K562 (cell line): ENCODE results near the gene CFAP141. TPM values are rescaled to one million over a fixed set of nuclear protein-coding genes. Genes with fewer than 3 reads are reported as not detected.

Experiments used
- CTBP1 ChIP-seq: fragments of 450-650 bp; IDR thresholded peaks from 2 replicates; pipeline ENCODE4 v1.6.1; 2016; ENCODE audit warnings: borderline replicate concordance
- DIDO1 ChIP-seq: fragments of 450-650 bp; IDR thresholded peaks from 2 replicates; pipeline ENCODE4 v1.6.1; 2016; ENCODE audit warnings: low read depth, missing biosample characterization, missing genetic modification characterization
- E2F4 ChIP-seq: sonication (generic); formaldehyde crosslinking; IDR thresholded peaks from 2 replicates; pipeline ENCODE4 v1.8.0; 2022; ENCODE audit warnings: mild to moderate bottlenecking, low read depth, missing genetic modification reagents
- ESRRA ChIP-seq: fragments of 450-650 bp; IDR thresholded peaks from 2 replicates; pipeline ENCODE4 v1.6.1; 2014; ENCODE audit warnings: low read depth, mild to moderate bottlenecking, moderate library complexity, borderline replicate concordance
- MYC ChIP-seq, 2 experiments: fragments of 250-450 bp in 1 of 2; sonication (Bioruptor Pico) in 1 of 2; IDR thresholded peaks; 2 replicates each; pipeline versions ENCODE4 v1.5.1 to v1.6.1; 2012 to 2021; ENCODE audit warnings: low read depth in 2 of 2, borderline replicate concordance in 1 of 2, improper control_type of control experiment in 1 of 2, low read length in 1 of 2, mild to moderate bottlenecking in 1 of 2, moderate library complexity in 1 of 2
- RNF2 ChIP-seq: sonication (generic); IDR thresholded peaks from 2 replicates; pipeline ENCODE4 v1.6.1; 2016
- SMARCC2 ChIP-seq: fragments of 450-650 bp; IDR thresholded peaks from 2 replicates; pipeline ENCODE4 v1.6.1; 2017; ENCODE audit warnings: antibody characterized with exemption, moderate library complexity, mild to moderate bottlenecking, low read depth
- ZBTB1 ChIP-seq: sonication (generic); formaldehyde crosslinking; IDR thresholded peaks from 2 replicates; pipeline ENCODE4 v1.8.1; 2023; ENCODE audit warnings: missing genetic modification reagents, low read depth, mild to moderate bottlenecking, borderline replicate concordance
- ZFP30 ChIP-seq: fragments of 250-450 bp; sonication (Bioruptor Pico); IDR thresholded peaks from 2 replicates; pipeline ENCODE4 v1.8.0; 2022; ENCODE audit warnings: moderate library complexity, mild to moderate bottlenecking, inconsistent platforms, borderline replicate concordance
- ZNF23 ChIP-seq: fragments of 250-450 bp; sonication (Bioruptor Pico); IDR thresholded peaks from 2 replicates; pipeline ENCODE4 v1.4.0; 2020; ENCODE audit warnings: mild to moderate bottlenecking
- polyA plus RNA-seq, 8 experiments: library from polyadenylated mRNA; depleted of rRNA in 4 of 8; stranded (reverse) in 5 of 8; unstranded in 3 of 8; fragments of >200 nt; fragmentation: Nextera tagmentation in 2 of 8; fragmentation: Illumina TruSeq in 1 of 8; extraction: Ambion mirVana in 2 of 8; extraction: Trizol in 1 of 8; gene quantifications; 2 replicates each; pipeline versions ENCODE4 v1.2.1 to v1.2.3, GENCODE V29; 2011 to 2014; ENCODE audit warnings: inconsistent platforms in 1 of 8, missing spikeins in 1 of 8
- total RNA-seq, 7 experiments: library from RNA; depleted of rRNA in 6 of 7; stranded (reverse); fragments of >200 nt in 6 of 7; fragmentation: Illumina TruSeq in 2 of 7; extraction: Trizol in 2 of 7; gene quantifications; 2 replicates each; pipeline versions ENCODE4 v1.2.1 to v1.2.3, GENCODE V29; 2011 to 2021; ENCODE audit warnings: low replicate concordance in 1 of 7
- TF ChIP-seq, protein P1 (sequence below): fragments of 450-650 bp; IDR thresholded peaks from 2 replicates; pipeline ENCODE4 v1.6.1; 2016; ENCODE audit warnings: mild to moderate bottlenecking
- TF ChIP-seq, protein P2 (sequence below): fragments of 450-650 bp; IDR thresholded peaks from 2 replicates; pipeline ENCODE4 v1.6.1; 2016; ENCODE audit warnings: low read depth, mild to moderate bottlenecking, moderate library complexity
- TF ChIP-seq, protein P3 (sequence below), 2 experiments: fragments of 250-450 bp in 1 of 2; fragments of 450-650 bp in 1 of 2; sonication (Bioruptor Pico) in 1 of 2; IDR thresholded peaks; 2 replicates each; pipeline versions ENCODE4 v1.6.1 to v1.8.0; 2016 to 2021; ENCODE audit warnings: mild to moderate bottlenecking in 2 of 2, moderate library complexity in 2 of 2, missing compliant biosample characterization in 1 of 2, missing genetic modification characterization in 1 of 2
- TF ChIP-seq, protein P4 (sequence below), 2 experiments: fragments of 450-650 bp; conservative IDR thresholded peaks; 2 replicates each; pipeline ENCODE4 v1.6.1; 2017; ENCODE audit warnings: mild to moderate bottlenecking in 2 of 2, moderate library complexity in 2 of 2
- TF ChIP-seq, protein P5 (sequence below), 2 experiments: fragments of 450-650 bp; IDR thresholded peaks; 2 replicates each; pipeline ENCODE4 v1.6.1; 2018; ENCODE audit warnings: mild to moderate bottlenecking in 2 of 2, low read depth in 1 of 2; ENCODE audit not compliant: partially characterized antibody in 2 of 2

The CFAP141 gene
- total and polyA plus RNA-seq, 9 of the 15 experiments (the other 6 are each of a cell fraction or from before 2014, with no cell fraction given): not detected

GRCh38 chr1:154186852-154187501 lies 19.2 kb downstream of the CFAP141 start (continued):
- TF ChIP-seq ESRRA (peak; percentile 94), RNF2 (no peak), CTBP1 (peak; percentile 77; the same call in 1 of the 2 replicates), ZFP30 (CRISPR knock-in tag) (no peak), DIDO1 (tag) (0 out of 2 replicates have a peak, but pooled peaks have one; percentile 33), ZNF23 (CRISPR knock-in tag) (no peak), SMARCC2 (peak; percentile 64), MYC (IDR thresholded peaks at IDR 0.05; ENCODE audit: low read depth, low read length) (peak; percentile 72), MYC (CRISPR knock-in tag; IDR thresholded peaks at IDR 0.05; ENCODE audit: borderline replicate concordance, low read depth) (no peak), ZBTB1 (CRISPR knock-in tag) (no peak), E2F4 (CRISPR knock-in tag) (no peak)
- TF ChIP-seq, protein P1, sequence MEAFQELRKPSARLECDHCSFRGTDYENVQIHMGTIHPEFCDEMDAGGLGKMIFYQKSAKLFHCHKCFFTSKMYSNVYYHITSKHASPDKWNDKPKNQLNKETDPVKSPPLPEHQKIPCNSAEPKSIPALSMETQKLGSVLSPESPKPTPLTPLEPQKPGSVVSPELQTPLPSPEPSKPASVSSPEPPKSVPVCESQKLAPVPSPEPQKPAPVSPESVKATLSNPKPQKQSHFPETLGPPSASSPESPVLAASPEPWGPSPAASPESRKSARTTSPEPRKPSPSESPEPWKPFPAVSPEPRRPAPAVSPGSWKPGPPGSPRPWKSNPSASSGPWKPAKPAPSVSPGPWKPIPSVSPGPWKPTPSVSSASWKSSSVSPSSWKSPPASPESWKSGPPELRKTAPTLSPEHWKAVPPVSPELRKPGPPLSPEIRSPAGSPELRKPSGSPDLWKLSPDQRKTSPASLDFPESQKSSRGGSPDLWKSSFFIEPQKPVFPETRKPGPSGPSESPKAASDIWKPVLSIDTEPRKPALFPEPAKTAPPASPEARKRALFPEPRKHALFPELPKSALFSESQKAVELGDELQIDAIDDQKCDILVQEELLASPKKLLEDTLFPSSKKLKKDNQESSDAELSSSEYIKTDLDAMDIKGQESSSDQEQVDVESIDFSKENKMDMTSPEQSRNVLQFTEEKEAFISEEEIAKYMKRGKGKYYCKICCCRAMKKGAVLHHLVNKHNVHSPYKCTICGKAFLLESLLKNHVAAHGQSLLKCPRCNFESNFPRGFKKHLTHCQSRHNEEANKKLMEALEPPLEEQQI: 0 out of 2 replicates have a peak, but pooled peaks have one; percentile 40
- TF ChIP-seq, protein P2, sequence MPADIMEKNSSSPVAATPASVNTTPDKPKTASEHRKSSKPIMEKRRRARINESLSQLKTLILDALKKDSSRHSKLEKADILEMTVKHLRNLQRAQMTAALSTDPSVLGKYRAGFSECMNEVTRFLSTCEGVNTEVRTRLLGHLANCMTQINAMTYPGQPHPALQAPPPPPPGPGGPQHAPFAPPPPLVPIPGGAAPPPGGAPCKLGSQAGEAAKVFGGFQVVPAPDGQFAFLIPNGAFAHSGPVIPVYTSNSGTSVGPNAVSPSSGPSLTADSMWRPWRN: peak; percentile 80
- TF ChIP-seq, protein P3, sequence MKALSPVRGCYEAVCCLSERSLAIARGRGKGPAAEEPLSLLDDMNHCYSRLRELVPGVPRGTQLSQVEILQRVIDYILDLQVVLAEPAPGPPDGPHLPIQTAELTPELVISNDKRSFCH (CRISPR knock-in tag; IDR thresholded peaks at IDR 0.05): no peak
- TF ChIP-seq, protein P3 (tag; IDR thresholded peaks at IDR 0.05): peak; percentile 69; the same call in 1 of the 2 replicates
- TF ChIP-seq, protein P4, sequence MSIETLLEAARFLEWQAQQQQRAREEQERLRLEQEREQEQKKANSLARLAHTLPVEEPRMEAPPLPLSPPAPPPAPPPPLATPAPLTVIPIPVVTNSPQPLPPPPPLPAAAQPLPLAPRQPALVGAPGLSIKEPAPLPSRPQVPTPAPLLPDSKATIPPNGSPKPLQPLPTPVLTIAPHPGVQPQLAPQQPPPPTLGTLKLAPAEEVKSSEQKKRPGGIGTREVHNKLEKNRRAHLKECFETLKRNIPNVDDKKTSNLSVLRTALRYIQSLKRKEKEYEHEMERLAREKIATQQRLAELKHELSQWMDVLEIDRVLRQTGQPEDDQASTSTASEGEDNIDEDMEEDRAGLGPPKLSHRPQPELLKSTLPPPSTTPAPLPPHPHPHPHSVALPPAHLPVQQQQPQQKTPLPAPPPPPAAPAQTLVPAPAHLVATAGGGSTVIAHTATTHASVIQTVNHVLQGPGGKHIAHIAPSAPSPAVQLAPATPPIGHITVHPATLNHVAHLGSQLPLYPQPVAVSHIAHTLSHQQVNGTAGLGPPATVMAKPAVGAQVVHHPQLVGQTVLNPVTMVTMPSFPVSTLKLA (conservative IDR thresholded peaks at IDR 0.05): peak; percentile 37 to 66; a peak in 2 of 4 replicates
- TF ChIP-seq, protein P5, sequence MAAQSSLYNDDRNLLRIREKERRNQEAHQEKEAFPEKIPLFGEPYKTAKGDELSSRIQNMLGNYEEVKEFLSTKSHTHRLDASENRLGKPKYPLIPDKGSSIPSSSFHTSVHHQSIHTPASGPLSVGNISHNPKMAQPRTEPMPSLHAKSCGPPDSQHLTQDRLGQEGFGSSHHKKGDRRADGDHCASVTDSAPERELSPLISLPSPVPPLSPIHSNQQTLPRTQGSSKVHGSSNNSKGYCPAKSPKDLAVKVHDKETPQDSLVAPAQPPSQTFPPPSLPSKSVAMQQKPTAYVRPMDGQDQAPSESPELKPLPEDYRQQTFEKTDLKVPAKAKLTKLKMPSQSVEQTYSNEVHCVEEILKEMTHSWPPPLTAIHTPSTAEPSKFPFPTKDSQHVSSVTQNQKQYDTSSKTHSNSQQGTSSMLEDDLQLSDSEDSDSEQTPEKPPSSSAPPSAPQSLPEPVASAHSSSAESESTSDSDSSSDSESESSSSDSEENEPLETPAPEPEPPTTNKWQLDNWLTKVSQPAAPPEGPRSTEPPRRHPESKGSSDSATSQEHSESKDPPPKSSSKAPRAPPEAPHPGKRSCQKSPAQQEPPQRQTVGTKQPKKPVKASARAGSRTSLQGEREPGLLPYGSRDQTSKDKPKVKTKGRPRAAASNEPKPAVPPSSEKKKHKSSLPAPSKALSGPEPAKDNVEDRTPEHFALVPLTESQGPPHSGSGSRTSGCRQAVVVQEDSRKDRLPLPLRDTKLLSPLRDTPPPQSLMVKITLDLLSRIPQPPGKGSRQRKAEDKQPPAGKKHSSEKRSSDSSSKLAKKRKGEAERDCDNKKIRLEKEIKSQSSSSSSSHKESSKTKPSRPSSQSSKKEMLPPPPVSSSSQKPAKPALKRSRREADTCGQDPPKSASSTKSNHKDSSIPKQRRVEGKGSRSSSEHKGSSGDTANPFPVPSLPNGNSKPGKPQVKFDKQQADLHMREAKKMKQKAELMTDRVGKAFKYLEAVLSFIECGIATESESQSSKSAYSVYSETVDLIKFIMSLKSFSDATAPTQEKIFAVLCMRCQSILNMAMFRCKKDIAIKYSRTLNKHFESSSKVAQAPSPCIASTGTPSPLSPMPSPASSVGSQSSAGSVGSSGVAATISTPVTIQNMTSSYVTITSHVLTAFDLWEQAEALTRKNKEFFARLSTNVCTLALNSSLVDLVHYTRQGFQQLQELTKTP (IDR thresholded peaks at IDR 0.05; ENCODE audit: low read depth in 1 of 2, partially characterized antibody in 2 of 2): peak; percentile 68 to 74
